ENCODE measurements around the gene KCTD3. TPM values are rescaled to one million over a fixed set of nuclear protein-coding genes. Genes with fewer than 3 reads are reported as not detected.

KCTD3 gene
- total RNA-seq, 1 donor from 2014 or later = 4.5 TPM

- intact Hi-C loops (cut with micrococcal nuclease) = no loop called here
- Mint-ChIP-seq H3K27me3 (no peaks in the 10 kb centered on the region), H3K4me3 (no peak overlapping the region), H3K4me1 (no peaks in the 10 kb centered on the region), H3K9me3 (no peaks in the 10 kb centered on the region), H3K36me3 (ENCODE audit: low read depth) (no peaks in the 10 kb centered on the region), H3K27ac (no peak overlapping the region)
- no peak for DNase-seq
Observed at GRCh38 chr1:215640429-215641148, 73.5 kb downstream of the KCTD3 start.

- no peaks in the 10 kb centered on the region for H3K36me3 Mint-ChIP-seq (ENCODE audit: low read depth)
- DNase-seq = no peak
- no peaks in the 10 kb centered on the region for H3K27me3 Mint-ChIP-seq
- H3K4me1 Mint-ChIP-seq = no peaks in the 10 kb centered on the region
- no peak overlapping the region for H3K4me3 Mint-ChIP-seq
- intact Hi-C loops (cut with micrococcal nuclease) = no loop called here
- H3K9me3 Mint-ChIP-seq = no peaks in the 10 kb centered on the region
- no peak overlapping the region for H3K27ac Mint-ChIP-seq
Observed at GRCh38 chr1:215643592-215644321, 76.7 kb downstream of the KCTD3 start.

GRCh38 chr1:215645182-215645581 is 78.1 kb downstream of the KCTD3 start:
- intact Hi-C loops (cut with micrococcal nuclease) = no loop called here
- no peak for DNase-seq
- no peak overlapping the region for H3K27ac Mint-ChIP-seq
- H3K9me3 Mint-ChIP-seq = no peaks in the 10 kb centered on the region
- H3K4me3 Mint-ChIP-seq = no peak overlapping the region
- H3K4me1 Mint-ChIP-seq = no peaks in the 10 kb centered on the region
- no peaks in the 10 kb centered on the region for H3K36me3 Mint-ChIP-seq (ENCODE audit: low read depth)
- H3K27me3 Mint-ChIP-seq = no peaks in the 10 kb centered on the region

GRCh38 chr1:215645861-215646260 is 78.8 kb downstream of the KCTD3 start:
- no peaks in the 10 kb centered on the region for H3K4me1 Mint-ChIP-seq
- no peak overlapping the region for H3K4me3 Mint-ChIP-seq
- no peak for DNase-seq
- H3K36me3 Mint-ChIP-seq (ENCODE audit: low read depth) = no peaks in the 10 kb centered on the region
- no peak overlapping the region for H3K27ac Mint-ChIP-seq
- intact Hi-C loops (cut with micrococcal nuclease) = no loop called here
- H3K27me3 Mint-ChIP-seq = no peaks in the 10 kb centered on the region
- no peaks in the 10 kb centered on the region for H3K9me3 Mint-ChIP-seq

GRCh38 chr1:215647738-215648137 is 80.6 kb downstream of the KCTD3 start:
- no peak for DNase-seq
- Mint-ChIP-seq H3K27me3 (no peaks in the 10 kb centered on the region), H3K9me3 (no peaks in the 10 kb centered on the region), H3K4me3 (no peak overlapping the region), H3K36me3 (ENCODE audit: low read depth) (no peaks in the 10 kb centered on the region), H3K4me1 (no peaks in the 10 kb centered on the region), H3K27ac (no peak overlapping the region)
- intact Hi-C loops (cut with micrococcal nuclease) = no loop called here

GRCh38 chr1:215648957-215649356 is 81.9 kb downstream of the KCTD3 start:
- H3K27me3 Mint-ChIP-seq = no peaks in the 10 kb centered on the region
- no peak for DNase-seq
- no peak overlapping the region for H3K4me3 Mint-ChIP-seq
- H3K27ac Mint-ChIP-seq = no peak overlapping the region
- H3K4me1 Mint-ChIP-seq = no peaks in the 10 kb centered on the region
- no peaks in the 10 kb centered on the region for H3K36me3 Mint-ChIP-seq (ENCODE audit: low read depth)
- no peaks in the 10 kb centered on the region for H3K9me3 Mint-ChIP-seq
- intact Hi-C loops (cut with micrococcal nuclease) = no loop called here

- Mint-ChIP-seq H3K4me1 (no peaks in the 10 kb centered on the region), H3K9me3 (no peaks in the 10 kb centered on the region), H3K27ac (no peak overlapping the region), H3K36me3 (ENCODE audit: low read depth) (no peaks in the 10 kb centered on the region), H3K4me3 (no peak overlapping the region), H3K27me3 (no peaks in the 10 kb centered on the region)
- DNase-seq = no peak
- intact Hi-C loops (cut with micrococcal nuclease) = no loop called here
Observed at GRCh38 chr1:215650446-215651149, 83.5 kb downstream of the KCTD3 start.

GRCh38 chr1:215651867-215652266 is 84.8 kb downstream of the KCTD3 start:
- Mint-ChIP-seq H3K27me3 (no peaks in the 10 kb centered on the region), H3K4me3 (no peak overlapping the region), H3K36me3 (ENCODE audit: low read depth) (no peaks in the 10 kb centered on the region), H3K4me1 (no peaks in the 10 kb centered on the region), H3K9me3 (no peaks in the 10 kb centered on the region), H3K27ac (no peak overlapping the region)
- DNase-seq = no peak
- intact Hi-C loops (cut with micrococcal nuclease) = no loop called here

- intact Hi-C loops (cut with micrococcal nuclease) = no loop called here
- Mint-ChIP-seq H3K27ac (no peak overlapping the region), H3K9me3 (no peaks in the 10 kb centered on the region), H3K27me3 (no peaks in the 10 kb centered on the region), H3K4me3 (no peak overlapping the region), H3K36me3 (ENCODE audit: low read depth) (no peaks in the 10 kb centered on the region), H3K4me1 (no peaks in the 10 kb centered on the region)
- no peak for DNase-seq
Observed at GRCh38 chr1:215652371-215652770, 85.3 kb downstream of the KCTD3 start.

- intact Hi-C loops (cut with micrococcal nuclease) = no loop called here
- no peak for DNase-seq
- H3K36me3 Mint-ChIP-seq (ENCODE audit: low read depth) = no peaks in the 10 kb centered on the region
- H3K4me1 Mint-ChIP-seq = no peaks in the 10 kb centered on the region
- H3K9me3 Mint-ChIP-seq = no peaks in the 10 kb centered on the region
- H3K4me3 Mint-ChIP-seq = no peak overlapping the region
- H3K27me3 Mint-ChIP-seq = no peaks in the 10 kb centered on the region
- no peak overlapping the region for H3K27ac Mint-ChIP-seq
Observed at GRCh38 chr1:215657047-215657446, 89.9 kb downstream of the KCTD3 start.

- intact Hi-C loops (cut with micrococcal nuclease) = no loop called here
- Mint-ChIP-seq H3K36me3 (ENCODE audit: low read depth) (no peaks in the 10 kb centered on the region), H3K27ac (no peak overlapping the region), H3K27me3 (no peaks in the 10 kb centered on the region), H3K4me1 (no peaks in the 10 kb centered on the region), H3K4me3 (no peak overlapping the region), H3K9me3 (no peaks in the 10 kb centered on the region)
- no peak for DNase-seq
Observed at GRCh38 chr1:215660259-215660658, 93.2 kb downstream of the KCTD3 start.

GRCh38 chr1:215661033-215661432 is 93.9 kb downstream of the KCTD3 start:
- DNase-seq = no peak
- H3K27me3 Mint-ChIP-seq = no peaks in the 10 kb centered on the region
- H3K4me3 Mint-ChIP-seq = no peak overlapping the region
- H3K9me3 Mint-ChIP-seq = no peaks in the 10 kb centered on the region
- no peaks in the 10 kb centered on the region for H3K4me1 Mint-ChIP-seq
- no peak overlapping the region for H3K27ac Mint-ChIP-seq
- no peaks in the 10 kb centered on the region for H3K36me3 Mint-ChIP-seq (ENCODE audit: low read depth)
- intact Hi-C loops (cut with micrococcal nuclease) = no loop called here

- no peaks in the 10 kb centered on the region for H3K27me3 Mint-ChIP-seq
- intact Hi-C loops (cut with micrococcal nuclease) = no loop called here
- H3K27ac Mint-ChIP-seq = no peak overlapping the region
- no peak overlapping the region for H3K4me3 Mint-ChIP-seq
- DNase-seq = no peak
- H3K36me3 Mint-ChIP-seq (ENCODE audit: low read depth) = no peaks in the 10 kb centered on the region
- H3K4me1 Mint-ChIP-seq = no peaks in the 10 kb centered on the region
- H3K9me3 Mint-ChIP-seq = no peaks in the 10 kb centered on the region
Observed at GRCh38 chr1:215665215-215665614, 98.1 kb downstream of the KCTD3 start.

GRCh38 chr1:215667761-215668160 is 100.7 kb downstream of the KCTD3 start:
- intact Hi-C loops (cut with micrococcal nuclease) = no loop called here
- Mint-ChIP-seq H3K36me3 (ENCODE audit: low read depth) (no peaks in the 10 kb centered on the region), H3K27me3 (no peaks in the 10 kb centered on the region), H3K4me3 (no peak overlapping the region), H3K27ac (no peak overlapping the region), H3K4me1 (no peaks in the 10 kb centered on the region), H3K9me3 (no peaks in the 10 kb centered on the region)
- DNase-seq = no peak

Data from activated CD4-positive, alpha-beta T cell treated with anti-CD3 and anti-CD28 coated beads, Interleukin-2, amount 10 ng/mL, durations not matched to agents 24 days and 14 days (primary cell).